Measurements from ENCODE around the gene LENEP.

The LENEP gene

DNA sequence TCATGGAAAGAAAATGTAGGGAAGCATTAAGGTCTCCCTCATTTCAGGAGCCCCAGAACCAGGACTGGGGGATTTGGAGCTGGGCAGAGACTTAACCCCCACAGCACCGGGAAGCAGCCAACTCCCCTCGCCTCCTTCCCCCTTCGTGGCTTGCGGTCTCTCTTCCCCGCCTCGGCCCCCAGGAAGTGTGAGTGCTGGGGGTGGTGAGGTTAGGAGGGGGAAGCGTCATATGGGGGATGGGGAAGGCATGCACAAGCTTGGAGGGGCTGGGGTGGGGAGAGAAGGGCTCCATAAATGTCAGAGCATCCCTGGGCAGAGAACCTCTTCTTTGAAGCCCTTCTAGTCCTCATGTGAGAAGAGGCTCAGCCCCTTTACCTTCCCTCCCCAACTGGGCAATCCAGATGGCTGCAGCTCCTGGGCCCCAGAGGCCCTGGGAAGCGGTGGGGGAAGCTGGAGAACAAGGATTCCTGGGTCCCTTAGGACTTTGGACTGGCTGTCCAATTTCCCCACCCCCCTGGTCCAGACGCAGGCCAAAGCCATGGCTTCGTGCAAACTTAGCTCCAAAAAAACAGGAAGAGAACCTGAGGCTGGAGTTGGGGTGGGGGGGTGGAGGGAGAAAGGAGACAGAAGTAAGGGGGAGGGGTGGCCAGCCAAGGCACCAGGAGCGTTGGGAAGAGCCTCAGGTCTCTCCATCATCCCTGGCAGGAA is 17.0 kb downstream of the LENEP start:
- no peak for DNase-seq (ENCODE audit: low read depth in 2 of 2)

DNA sequence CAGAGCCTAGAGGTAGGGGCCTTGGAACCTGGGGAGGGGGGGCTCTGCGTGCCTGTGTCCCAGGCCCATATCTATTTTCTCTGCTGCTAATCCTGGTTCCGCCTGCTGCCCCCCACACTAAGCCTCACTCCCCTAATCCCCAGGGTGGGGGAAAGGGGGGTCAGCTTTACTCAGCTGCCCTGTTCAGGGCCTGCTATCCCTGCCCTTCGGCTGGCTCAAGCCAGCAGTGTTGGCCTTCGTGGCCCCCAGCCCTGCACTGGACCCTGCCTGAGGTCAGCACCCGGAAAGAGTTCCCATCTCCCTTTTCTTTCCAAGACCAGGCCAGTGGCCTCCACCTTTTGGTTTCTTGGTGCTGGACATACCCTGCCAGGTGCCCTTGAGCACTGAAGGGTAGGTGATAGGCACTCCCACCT is 17.6 kb downstream of the LENEP start:
- no peak for DNase-seq (ENCODE audit: low read depth in 2 of 2)

DNA sequence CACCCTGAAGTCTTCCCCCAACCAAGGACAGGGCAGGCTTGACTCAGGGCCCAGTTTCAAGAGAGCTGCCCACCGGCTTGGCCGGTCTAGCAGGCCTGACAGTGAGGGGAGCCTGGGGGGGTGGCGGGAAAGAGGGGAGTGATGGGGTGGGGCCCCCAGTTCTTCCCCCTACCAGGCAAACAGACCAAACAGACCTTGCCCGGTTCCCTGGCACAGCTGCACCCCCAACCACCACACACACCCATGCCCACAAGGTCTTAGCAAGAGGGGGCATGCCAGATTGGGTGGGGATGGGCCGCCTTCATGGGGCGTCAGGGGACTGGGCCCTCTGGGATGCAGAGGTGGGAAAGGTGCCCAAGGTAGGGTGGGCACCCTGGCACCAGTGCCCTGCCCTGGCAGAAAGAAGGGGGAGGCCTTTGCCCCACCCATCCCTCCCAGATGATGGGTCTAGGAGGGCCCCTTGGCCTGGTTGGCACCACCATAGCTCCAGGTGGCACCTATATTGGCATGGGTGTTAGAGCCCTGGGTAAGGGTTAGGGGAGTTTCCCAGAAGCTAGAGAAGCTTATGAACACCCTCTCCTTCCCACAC is 18.1 kb downstream of the LENEP start:
- DNase-seq (ENCODE audit: low read depth in 2 of 2): no peak

DNA sequence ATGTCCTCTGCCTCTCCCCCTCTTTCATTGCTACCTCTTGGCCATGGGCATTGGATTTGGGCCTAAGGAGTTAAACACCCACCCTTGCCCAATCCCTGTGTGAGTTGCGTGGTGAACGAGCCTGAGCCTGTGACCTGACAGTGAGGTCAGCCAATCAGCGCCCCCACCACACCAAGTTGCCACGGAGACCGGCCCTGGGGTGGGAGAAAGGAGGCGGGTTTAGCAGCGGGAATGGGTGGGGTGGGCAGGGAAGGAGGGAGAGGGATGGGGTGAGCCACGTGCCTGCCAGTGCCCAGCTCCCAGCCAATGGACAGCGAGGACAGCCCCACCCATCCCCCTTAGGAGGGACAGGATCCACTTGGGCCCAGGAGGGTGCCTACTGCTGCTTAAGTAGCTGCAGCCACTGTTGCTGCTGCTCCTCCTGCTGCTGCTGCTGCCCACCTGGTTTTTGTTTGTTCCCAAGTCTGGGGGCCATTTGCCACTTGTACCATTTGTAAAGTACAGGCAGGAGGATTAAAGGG is 18.7 kb downstream of the LENEP start:
- DNase-seq (ENCODE audit: low read depth in 2 of 2): no peak

DNA sequence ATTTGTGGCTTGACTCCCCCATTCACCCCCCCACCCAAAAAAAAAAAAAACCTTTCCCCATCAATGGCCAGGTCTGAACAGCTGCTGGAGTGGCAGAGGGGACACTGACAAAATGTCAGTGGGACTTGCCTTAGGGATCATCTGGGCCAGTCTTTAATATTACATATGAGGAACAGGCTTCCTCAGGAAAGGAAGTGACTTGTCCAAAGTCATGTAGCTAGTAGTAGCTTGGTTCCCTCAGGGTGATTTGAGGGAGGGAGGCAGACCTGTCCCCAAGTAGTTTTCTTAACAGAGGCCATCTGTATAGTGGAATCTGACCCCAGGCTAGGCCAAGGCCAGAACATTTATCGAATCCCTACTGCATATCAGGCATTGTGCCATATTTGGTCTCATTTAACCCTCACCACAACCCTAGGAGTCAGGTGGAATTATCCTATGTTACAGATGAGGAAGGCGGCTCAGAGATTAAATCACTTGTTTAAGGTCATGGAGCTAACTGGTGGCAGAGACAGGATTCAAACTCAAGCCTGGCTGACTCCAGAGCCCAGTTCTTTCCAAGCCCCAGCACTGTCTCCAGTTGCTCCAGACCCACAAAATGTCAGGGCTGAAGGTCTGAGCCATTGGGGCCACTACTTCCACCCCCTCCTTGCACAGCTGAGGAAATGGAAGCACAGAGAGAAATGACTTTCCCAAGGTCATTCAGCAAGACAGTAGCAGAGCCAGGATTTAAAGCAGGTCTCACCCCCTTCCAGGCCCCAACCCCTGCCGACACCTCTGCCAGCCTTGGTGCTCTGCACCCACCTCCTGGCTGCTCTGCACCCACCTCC is 19.6 kb downstream of the LENEP start:
- no peak for DNase-seq (ENCODE audit: low read depth in 2 of 2)

DNA sequence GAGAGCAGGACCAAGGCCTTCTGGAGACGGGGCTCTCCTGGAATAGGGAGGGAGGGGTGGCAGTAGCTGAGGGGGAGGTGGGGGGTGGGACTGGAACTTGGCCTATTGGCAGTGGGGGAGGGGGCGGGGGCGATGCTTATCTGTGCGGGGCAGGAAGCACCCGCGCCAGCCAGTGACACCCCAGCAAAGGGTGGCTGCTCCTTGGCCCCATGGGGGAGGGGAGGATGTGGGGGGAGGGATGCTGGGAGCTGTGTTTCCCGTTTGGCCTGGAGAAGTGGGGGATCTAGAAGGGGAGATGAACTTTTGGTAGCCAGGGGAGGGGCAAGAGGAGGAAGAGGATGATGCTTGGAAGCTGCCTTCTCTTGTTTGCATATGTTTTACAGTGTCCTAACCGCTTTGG is 20.2 kb downstream of the LENEP start:
- DNase-seq (ENCODE audit: low read depth in 2 of 2): no peak

DNA sequence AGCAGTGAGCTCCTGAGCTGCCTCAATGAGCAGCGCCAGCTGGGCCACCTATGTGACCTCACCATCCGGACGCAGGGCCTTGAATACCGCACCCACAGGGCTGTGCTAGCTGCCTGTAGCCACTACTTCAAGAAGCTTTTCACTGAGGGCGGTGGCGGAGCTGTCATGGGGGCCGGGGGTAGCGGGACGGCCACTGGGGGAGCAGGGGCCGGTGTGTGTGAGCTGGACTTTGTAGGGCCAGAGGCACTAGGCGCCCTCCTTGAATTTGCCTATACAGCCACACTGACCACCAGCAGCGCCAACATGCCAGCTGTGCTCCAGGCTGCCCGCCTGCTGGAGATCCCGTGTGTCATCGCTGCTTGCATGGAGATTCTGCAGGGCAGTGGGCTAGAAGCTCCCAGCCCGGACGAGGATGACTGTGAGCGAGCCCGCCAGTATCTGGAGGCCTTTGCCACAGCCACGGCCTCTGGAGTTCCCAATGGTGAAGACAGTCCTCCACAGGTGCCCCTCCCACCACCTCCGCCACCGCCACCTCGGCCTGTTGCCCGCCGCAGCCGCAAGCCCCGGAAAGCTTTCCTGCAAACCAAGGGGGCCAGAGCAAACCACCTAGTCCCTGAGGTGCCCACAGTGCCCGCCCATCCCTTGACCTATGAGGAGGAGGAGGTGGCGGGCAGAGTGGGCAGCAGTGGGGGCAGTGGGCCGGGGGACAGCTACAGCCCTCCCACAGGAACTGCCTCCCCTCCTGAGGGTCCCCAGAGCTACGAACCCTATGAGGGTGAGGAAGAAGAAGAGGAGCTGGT is 21.5 kb downstream of the LENEP start:
- DNase-seq (ENCODE audit: low read depth in 2 of 2): no peak

DNA sequence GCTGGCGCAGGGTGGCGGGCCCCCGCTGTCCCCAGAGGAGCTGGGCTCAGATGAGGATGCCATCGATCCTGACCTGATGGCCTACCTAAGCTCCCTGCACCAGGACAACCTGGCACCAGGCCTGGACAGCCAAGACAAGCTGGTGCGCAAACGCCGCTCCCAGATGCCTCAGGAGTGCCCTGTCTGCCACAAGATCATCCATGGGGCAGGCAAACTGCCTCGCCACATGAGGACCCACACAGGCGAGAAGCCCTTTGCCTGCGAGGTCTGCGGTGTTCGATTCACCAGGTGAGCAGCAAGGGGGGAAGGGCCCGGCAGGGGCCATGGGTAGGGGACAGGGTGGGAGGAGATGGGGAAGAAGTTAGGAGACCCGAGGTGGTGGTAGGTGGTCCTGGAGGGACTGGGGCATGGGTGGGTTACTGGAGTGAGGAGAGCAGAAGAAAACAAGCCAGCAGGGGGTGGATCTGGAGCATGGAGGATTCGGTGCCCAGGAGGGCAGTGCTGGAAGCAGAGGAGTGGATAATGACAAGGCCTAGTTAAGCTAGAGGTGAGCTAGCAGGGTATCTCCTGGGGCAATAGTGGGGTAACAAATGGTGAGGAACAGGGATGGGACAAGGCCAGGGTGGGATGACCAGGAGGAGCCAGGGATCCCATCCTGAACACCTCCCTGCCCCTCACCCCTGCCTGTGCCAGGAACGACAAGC is 22.3 kb downstream of the LENEP start:
- no peak for DNase-seq (ENCODE audit: low read depth in 2 of 2)

DNA sequence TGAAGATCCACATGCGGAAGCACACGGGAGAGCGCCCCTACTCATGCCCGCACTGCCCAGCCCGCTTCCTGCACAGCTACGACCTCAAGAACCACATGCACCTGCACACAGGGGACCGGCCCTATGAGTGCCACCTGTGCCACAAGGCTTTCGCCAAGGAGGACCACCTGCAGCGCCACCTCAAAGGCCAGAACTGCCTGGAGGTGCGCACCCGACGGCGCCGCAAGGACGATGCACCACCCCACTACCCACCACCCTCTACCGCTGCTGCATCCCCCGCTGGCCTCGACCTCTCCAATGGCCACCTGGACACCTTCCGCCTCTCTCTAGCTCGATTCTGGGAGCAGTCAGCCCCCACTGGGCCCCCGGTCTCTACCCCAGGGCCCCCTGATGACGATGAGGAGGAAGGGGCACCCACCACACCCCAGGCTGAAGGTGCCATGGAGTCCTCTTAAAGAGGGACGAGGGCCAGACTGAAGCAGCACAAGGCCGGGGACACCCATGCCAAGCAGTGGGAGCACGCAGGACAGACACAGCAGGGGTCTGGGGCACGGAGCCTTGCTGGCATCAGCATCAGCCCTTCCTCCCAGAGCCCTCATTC is 22.9 kb downstream of the LENEP start:
- DNase-seq (ENCODE audit: low read depth in 2 of 2): no peak

DNA sequence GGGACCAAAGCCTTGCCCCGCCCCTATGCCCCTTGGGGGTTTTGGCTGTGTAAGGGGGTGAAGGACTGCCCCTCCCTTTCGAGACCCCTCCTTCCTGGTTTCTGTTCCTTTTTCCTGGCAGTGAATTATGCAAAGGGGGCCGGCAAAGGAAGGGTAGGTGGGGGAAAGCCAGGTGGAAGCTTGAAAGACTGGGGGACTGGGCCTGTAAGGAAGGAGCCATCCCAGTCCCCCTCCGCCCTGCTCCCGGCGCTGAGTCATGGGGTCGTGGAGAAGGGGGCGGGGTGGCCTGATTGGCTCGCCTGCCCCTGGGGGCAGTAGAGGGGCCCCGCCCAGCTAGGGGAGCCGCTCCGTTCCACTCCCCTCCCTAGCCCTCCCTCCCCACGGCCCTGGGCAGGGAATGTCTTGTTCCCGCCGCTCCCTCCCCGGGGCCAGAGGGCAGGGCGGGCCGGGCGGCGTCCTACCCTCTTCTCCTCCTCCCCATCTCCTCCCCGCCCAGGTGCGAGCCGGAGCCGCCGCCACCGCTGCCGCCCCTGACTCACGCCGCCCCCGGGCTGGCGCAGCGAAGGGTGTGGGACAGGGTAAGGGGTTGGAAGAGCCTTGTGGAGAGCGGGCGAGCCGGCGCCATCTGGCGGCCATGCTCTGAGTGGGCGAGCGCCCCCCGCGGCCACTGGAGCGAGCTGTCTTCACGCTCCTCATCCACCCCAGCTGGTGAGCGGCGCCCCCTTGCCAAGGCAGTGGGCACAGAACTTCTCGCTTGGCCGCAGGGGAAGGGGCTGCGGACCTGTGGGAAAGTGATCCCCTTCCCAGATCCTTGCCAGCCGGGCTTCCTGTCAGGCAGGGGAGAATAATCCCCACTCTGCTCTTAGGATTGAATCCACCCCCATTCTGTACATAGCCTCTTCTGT is 23.9 kb downstream of the LENEP start:
- peak; percentile 48 to 62 for DNase-seq (ENCODE audit: low read depth in 2 of 2)

DNA sequence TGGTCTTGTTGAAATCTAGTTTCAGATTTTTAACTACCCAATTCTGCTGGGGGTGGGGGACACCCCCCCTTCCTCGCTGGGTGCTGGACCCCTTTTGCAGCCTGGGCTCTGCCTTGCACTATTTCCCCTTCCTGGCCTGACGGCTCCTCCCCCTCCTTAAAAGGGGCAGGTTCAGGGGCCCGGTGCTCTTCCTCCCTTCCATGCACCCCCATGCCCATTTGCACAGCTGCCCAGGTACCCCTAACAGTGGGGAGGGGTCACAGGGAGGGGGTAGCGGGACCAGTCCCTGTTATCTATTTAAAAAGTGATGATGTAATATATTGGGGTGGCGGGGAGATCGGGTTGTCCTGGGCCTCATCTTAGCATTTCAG is 24.5 kb downstream of the LENEP start:
- no peak for DNase-seq (ENCODE audit: low read depth in 2 of 2)

DNA sequence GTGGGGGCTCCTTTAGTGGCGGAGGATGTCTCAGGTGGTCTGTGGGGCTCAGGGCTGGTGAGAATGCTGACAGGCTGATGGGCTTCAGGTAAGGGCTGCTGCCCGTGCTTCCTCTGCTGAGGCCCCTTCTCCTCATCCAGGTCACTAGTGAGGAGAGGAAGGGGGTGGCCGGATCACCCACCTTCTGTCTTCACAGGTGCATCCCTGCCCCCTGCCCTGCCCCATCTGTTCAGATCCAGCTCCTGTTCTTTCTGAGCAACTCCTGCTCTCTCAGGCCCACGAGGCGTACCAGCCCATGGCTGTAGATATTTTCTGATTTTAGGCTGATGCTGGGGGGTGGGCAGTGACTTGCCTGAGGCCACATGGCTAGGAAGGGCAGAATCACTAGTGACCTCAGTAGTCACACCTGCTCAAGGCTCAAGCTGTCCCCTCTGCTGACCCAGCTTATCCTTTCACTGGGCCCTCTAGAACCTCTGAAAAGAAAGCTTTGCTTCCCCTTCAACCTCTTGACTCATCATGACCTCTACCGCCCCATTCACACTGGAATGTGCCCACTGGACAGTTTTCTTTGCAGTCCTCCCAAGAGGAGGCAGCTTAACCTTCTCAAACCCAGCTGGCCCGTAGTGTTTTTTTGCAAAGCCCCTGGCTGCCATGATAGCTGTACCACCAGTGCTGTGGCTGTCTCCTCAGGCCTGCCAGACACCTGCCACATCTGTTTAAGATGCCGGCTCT is 25.4 kb downstream of the LENEP start:
- no peak for DNase-seq (ENCODE audit: low read depth in 2 of 2)

DNA sequence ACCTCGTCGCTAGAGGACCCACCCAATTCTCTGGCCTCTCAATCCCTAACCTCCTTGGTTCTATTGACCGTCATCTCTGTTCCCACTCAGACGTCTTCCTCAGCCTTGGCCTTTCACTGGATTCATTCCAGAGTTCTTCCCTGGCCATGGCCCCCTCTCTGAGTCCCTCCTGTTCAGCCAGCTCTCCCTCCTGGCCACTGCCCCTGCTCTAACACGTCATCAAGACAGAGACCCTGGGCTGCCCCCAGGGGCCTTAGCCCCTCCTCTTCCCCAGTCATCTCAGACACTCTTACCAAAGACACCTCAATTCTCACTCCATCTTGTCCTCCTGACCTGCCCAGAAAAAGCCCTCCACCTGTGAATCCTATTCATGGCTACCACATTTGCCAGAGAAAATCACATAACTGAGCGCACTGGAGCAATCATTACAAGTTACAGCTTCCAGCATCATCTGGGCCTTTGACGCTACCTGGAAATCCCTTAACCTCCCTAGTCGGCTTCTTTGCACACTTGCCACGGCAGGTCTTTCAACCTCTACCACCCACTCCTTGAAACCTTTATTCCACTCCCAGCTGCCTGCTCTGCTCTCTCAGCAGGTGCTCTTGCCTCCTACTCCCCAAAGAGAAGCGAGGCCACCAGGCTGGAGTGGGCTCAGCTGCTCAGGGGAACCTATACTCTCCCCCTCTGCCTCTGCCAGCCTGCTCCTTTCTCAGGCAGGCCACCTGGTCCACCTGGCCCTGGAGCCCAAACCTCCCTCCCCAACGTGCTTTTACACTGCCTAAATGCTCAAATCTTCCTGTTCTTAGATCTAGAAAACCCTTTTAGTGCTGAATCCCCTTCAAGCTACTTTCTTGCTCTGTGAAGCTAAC is 26.2 kb downstream of the LENEP start:
- DNase-seq (ENCODE audit: low read depth in 2 of 2): no peak

DNA sequence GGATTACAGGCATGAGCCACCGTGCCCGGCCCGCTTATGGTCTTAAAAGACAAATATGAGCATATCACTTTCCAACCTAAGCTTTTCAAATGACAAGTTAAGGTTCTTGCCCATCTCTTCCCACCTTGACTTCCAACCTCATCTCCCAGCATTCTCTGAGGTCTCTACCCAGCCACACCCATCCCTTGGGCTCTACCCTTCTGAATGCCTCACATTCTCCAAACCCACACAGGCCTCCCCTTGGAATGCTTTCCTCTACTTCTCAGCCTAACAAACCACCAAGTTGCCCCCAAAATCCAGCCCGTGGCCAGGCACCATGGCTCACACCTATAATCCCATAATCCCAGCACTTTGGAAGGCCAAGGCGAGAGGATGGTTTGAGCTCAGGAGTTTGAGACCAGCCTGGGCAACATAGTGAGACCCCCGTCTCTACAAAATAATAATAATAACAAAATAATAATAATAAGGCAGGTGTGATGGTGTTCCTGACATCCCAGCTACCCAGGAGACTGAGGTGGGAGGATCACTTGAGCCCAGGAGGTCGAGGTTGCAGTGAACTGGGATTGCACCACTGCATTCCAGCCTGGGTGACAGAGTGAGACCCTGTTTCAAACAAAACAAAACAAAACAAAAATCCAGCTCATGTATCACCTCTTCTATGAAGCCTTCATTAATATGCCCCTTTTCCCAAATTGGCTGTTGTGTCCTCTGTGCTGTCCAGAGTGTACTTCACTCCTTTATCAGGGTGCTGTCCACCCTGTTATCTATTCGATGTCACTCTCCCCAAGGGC is 28.9 kb downstream of the LENEP start:
- no peak for DNase-seq (ENCODE audit: low read depth in 2 of 2)

DNA sequence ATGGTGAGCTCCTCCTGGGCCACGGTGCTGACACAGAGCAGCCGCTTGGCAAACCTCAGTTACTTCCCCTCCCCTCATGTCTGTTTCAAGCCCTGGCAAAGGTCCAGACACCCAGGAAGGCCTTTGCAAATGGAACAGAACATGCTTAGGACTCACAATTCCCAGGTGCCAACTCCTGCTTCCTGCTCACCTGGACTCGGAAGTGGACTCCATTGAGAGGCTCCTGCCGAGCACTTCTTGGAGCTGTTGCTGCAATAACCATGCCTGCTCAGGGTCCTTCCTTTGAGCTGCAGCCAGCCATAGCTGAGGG is 29.5 kb downstream of the LENEP start:
- DNase-seq (ENCODE audit: low read depth in 2 of 2): no peak

DNA sequence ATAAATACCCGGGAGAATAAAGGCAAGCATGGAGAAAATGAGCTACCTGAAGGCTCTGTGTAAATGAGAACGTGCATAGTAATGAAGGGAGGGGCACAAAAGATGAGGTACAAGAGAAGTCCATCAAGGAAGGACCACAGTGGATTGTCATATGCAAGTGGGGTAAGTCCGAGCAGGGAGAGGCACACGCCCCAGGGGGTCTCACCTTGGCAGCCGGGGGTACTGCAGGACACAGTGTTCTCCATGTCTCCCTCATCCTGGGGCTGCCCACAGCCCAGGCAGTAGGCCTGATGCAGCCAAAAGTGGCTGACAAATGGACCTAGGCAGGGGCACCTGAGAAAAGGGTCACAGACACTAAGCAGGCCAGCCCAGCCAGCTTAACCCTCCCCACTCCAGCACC is 30.2 kb downstream of the LENEP start:
- no peak for DNase-seq (ENCODE audit: low read depth in 2 of 2)

DNA sequence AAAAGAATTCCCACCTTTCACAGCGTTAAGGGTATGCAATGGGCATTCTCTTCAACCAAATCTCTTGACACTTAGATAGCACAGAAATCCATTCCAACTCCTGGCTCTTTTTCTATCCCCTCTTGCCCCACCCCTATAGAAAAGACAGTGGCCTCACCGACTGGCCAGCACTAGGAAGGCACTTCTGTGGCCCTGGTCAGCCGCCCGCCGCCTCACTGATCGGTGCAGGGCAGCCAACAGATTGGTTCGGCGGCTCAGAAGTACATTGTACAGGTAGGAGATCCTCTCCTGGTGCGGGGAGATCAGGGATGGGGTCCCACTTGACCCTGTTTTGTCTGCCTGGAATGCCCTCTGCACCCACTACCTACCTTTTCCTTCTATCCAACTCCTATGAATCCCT is 30.9 kb downstream of the LENEP start:
- DNase-seq (ENCODE audit: low read depth in 2 of 2): no peak

DNA sequence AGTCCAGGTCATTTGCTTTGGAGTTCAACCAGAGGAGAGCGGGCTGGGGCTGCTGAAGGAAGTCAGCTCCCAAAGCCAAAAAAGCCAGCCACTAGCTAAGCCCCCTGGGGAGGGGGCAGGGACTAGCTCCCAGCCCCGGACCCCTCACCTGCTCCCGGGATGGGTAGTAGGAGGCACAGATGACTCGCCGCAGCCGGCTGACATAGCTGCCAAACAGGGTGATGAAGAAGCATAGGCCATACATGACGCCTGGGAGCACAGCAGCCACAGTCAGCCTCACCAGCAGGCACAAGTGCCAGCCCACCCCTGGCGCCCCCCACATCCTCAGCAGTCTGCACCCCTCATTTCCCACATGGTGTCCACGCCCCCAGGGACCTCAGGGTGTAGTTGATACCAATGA is 32.8 kb downstream of the LENEP start:
- DNase-seq (ENCODE audit: low read depth in 2 of 2): no peak

Measured in fibroblast of skin of left biceps (primary cell).